Natural killer cell (primary cell): ENCODE data around the gene DHRS2. TPM values are rescaled to one million over a fixed set of nuclear protein-coding genes. Genes with fewer than 3 reads are reported as not detected.

ENCODE experiments used
- ATAC-seq, 3 donors: fragments of 150-1000 bp in 2 of 3; fragments of 200-7000 bp in 1 of 3; cut with Tn5 transposase; 1 replicate in 1 of 3; 2 replicates in 2 of 3; pipeline ENCODE4 v1.10.0; 2021; ENCODE audit warnings: mild to moderate bottlenecking in 2 of 3, moderate library complexity in 2 of 3
- DNase-seq, 2 donors: peaks; one replicate each; pipeline versions ENCODE4 v3.0.0 to v3.0.0-alpha.2; 2013 to 2021; ENCODE audit warnings: mixed read lengths in 1 of 2
- H3K27ac ChIP-seq: one replicate; pipeline ENCODE4 v1.5.1; 2013; ENCODE audit warnings: mild to moderate bottlenecking, low read length
- H3K27me3 ChIP-seq: one replicate; pipeline ENCODE4 v1.6.1; 2013; ENCODE audit warnings: low read length; ENCODE audit not compliant: control insufficient read depth, insufficient read depth
- H3K36me3 ChIP-seq: one replicate; pipeline ENCODE4 v1.6.1; 2013; ENCODE audit warnings: low read length; ENCODE audit not compliant: control insufficient read depth, insufficient read depth
- H3K4me1 ChIP-seq: one replicate; pipeline ENCODE4 v1.6.1; 2013; ENCODE audit warnings: low read length; ENCODE audit not compliant: control insufficient read depth, insufficient read depth
- H3K4me3 ChIP-seq: one replicate; pipeline ENCODE4 v1.5.1; 2013; ENCODE audit warnings: low read length
- H3K9me3 ChIP-seq: one replicate; pipeline ENCODE4 v1.6.1; 2013; ENCODE audit warnings: low read length; ENCODE audit not compliant: control insufficient read depth, insufficient read depth
- H3K27ac Mint-ChIP-seq, 2 donors: one replicate each; pipeline ENCODE4 v1.8.0; 2022; ENCODE audit warnings: mild to moderate bottlenecking in 2 of 2, mixed read lengths in 2 of 2, moderate library complexity in 1 of 2
- H3K27me3 Mint-ChIP-seq, 2 donors: one replicate each; pipeline ENCODE4 v1.8.0; 2022; ENCODE audit warnings: low read depth in 2 of 2, mixed read lengths in 2 of 2
- H3K36me3 Mint-ChIP-seq: one replicate; pipeline ENCODE4 v1.8.0; 2022; ENCODE audit warnings: mixed read lengths
- H3K4me1 Mint-ChIP-seq, 2 donors: one replicate each; pipeline ENCODE4 v1.8.0; 2022; ENCODE audit warnings: mixed read lengths in 2 of 2
- H3K4me3 Mint-ChIP-seq: one replicate; pipeline ENCODE4 v1.8.0; 2022; ENCODE audit warnings: mild to moderate bottlenecking, moderate library complexity, mixed read lengths
- H3K9me3 Mint-ChIP-seq, 2 donors: one replicate each; pipeline ENCODE4 v1.8.0; 2022; ENCODE audit warnings: mixed read lengths in 2 of 2
- CTCF ChIP-seq: fragments of 200-600 bp; IDR thresholded peaks from one replicate; pipeline ENCODE4 v1.8.0; 2022; ENCODE audit warnings: antibody characterized with exemption
- WGBS: methylation state at CpG from one replicate; pipeline ENCODE4 v1.1.7; 2013; ENCODE audit warnings: missing lambda C conversion rate; ENCODE audit not compliant: insufficient coverage; 5-methylcytosine and 5-hydroxymethylcytosine counted together
- intact Hi-C: fragments of 100-400 bp; cut with micrococcal nuclease; formaldehyde crosslinking; loops from one replicate; pipeline ENCODE4 v1.14.2; 2022
- total RNA-seq, 4 donors: library from RNA; stranded (reverse); fragments of 120-200 nt in 1 of 4; gene quantifications; one replicate each; pipeline versions ENCODE4 v1.2.3 to v1.2.4, GENCODE V29; 2013 to 2022

DHRS2 gene
- total RNA-seq, 3 donors from 2014 or later (not counting 1 experiment from before 2014, with no cell fraction given): 0.50 TPM; not detected in 2

- peak overlapping the region; percentile 87 to 90 for H3K27ac Mint-ChIP-seq
Observed at GRCh38 chr14:23663711-23664110, 27.5 kb downstream of the DHRS2 start.

GRCh38 chr14:23664207-23664885, 28.2 kb downstream of the DHRS2 start:
- WGBS: 83% methylated on average over 5 of the region's 5 CpGs
- H3K4me1 Mint-ChIP-seq: peaks cover 57 to 60% of the 10 kb centered on the region in 2 donors
- ATAC-seq (no peak), DNase-seq (no peak)
- H3K4me3 Mint-ChIP-seq: peak overlapping the region; percentile 7
- no peak for TF ChIP-seq CTCF
- Histone ChIP-seq H3K27ac (peak overlapping the region; percentile 82), H3K27me3 (no peaks in the 10 kb centered on the region), H3K4me3 (no peak overlapping the region), H3K4me1 (peaks cover 50% of the 10 kb centered on the region), H3K36me3 (no peaks in the 10 kb centered on the region), H3K9me3 (no peaks in the 10 kb centered on the region)
- H3K36me3 Mint-ChIP-seq: no peaks in the 10 kb centered on the region
- intact Hi-C loops: no loop called here
- no peaks in the 10 kb centered on the region for H3K27me3 Mint-ChIP-seq
- no peaks in the 10 kb centered on the region for H3K9me3 Mint-ChIP-seq
- peak overlapping the region; percentile 87 to 90 for H3K27ac Mint-ChIP-seq

More at GRCh38 chr14:23663711-23664110, 27.5 kb downstream of the DHRS2 start:
- no peak for TF ChIP-seq CTCF
- H3K4me1 ChIP-seq: peaks cover 53% of the 10 kb centered on the region
- Mint-ChIP-seq H3K4me1 (peaks cover 63 to 66% of the 10 kb centered on the region in 2 donors), H3K36me3 (no peaks in the 10 kb centered on the region), H3K27me3 (no peaks in the 10 kb centered on the region), H3K9me3 (no peaks in the 10 kb centered on the region), H3K4me3 (peak overlapping the region; percentile 72)
- DNase-seq (no peak), ATAC-seq (no peak)
- H3K27ac ChIP-seq: peak overlapping the region; percentile 82
- intact Hi-C loops: no loop called here
- no peak overlapping the region for H3K4me3 ChIP-seq
- no peaks in the 10 kb centered on the region for H3K9me3 ChIP-seq
- no peaks in the 10 kb centered on the region for H3K27me3 ChIP-seq
- H3K36me3 ChIP-seq: no peaks in the 10 kb centered on the region
- 76% methylated on average over 5 of the region's 5 CpGs for WGBS

GRCh38 chr14:23665302-23666016, 29.3 kb downstream of the DHRS2 start:
- Mint-ChIP-seq H3K27me3 (peaks cover 0 to under 1% of the 10 kb centered on the region in 2 donors), H3K27ac (no peak overlapping the region), H3K9me3 (no peaks in the 10 kb centered on the region), H3K4me1 (peaks cover 50 to 52% of the 10 kb centered on the region in 2 donors), H3K36me3 (no peaks in the 10 kb centered on the region), H3K4me3 (no peak overlapping the region)
- TF ChIP-seq CTCF: no peak
- Histone ChIP-seq H3K36me3 (no peaks in the 10 kb centered on the region), H3K9me3 (no peaks in the 10 kb centered on the region), H3K4me3 (no peak overlapping the region), H3K27ac (no peak overlapping the region), H3K27me3 (no peaks in the 10 kb centered on the region), H3K4me1 (peaks cover 42% of the 10 kb centered on the region)
- 48% methylated on average over 3 of the region's 4 CpGs for WGBS
- no peak for DNase-seq
- ATAC-seq: no peak
- intact Hi-C loops: no loop called here
